ENCODE measurements around the gene FBXO33. TPM values are rescaled to one million over a fixed set of nuclear protein-coding genes. Genes with fewer than 3 reads are reported as not detected.
A peak's percentile ranks its signal among the peaks of the same experiment; 100 is the strongest.

Gene FBXO33
- total RNA-seq, 4 donors from 2014 or later: 12.9 to 18.4 (median 16.2) TPM

- DNase-seq (ENCODE audit: low spot score in 2 of 2): peak in 1 of 2 donors; percentile 15
- Histone ChIP-seq H3K27me3 (no peaks in the 10 kb centered on the region), H3K9me3 (no peaks in the 10 kb centered on the region), H3K27ac (peak overlapping the region; percentile 97 to 99 (median 98)), H3K4me3 (peak overlapping the region; percentile 88 to 98 (median 98)), H3K4me1 (peaks cover 0 to 51% (median 25%) of the 10 kb centered on the region in 4 donors), H3K36me3 (no peaks in the 10 kb centered on the region)
- TF ChIP-seq EP300 (IDR thresholded peaks at IDR 0.05) (peak in 1 of 2 donors; percentile 6), CTCF (IDR thresholded peaks at IDR 0.05) (peak in 2 of 5 experiments; percentile 33 to 35), POLR2A (IDR thresholded peaks at IDR 0.05) (peak in 1 of 2 donors; percentile 91)
- 1% methylated on average over 39 to 56 of the region's 81 CpGs for WGBS, 2 donors
Observed at GRCh38 chr14:39431416-39432178, 636 bp downstream of the FBXO33 start.

DNA sequence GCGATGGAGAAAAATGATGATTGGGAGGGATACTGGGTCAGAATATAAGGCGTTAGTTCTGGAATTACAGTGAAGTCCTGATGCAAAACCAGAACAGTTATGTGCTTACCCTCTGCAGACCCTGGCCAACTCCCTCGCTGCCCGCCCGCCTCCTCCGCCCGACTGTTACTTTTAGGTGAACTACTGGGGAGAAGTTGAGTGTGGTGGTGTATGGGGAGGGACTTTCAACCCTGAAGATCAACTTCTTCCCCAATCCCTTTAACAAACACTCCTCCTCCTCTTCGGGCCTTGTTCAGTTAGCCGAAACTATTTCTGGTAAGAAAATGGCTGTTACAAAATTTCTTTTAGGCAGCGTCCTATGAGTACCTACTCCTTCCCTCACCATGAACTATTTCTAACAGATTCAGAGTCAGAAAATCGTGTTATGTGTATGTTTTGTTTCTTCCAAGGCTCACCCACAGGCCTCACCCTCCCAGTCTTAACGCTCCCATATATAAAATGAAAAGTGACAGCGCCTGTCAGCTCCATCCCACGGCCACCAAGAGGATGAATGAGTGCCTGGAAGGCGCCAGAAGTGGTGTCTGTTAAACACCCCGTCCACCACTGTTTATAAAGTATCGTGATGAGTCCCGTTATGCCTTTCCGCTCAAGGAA is 1.3 kb downstream of the FBXO33 start:
- peak overlapping the region; percentile 97 to 99 (median 98) for H3K27ac ChIP-seq
- no peak for DNase-seq (ENCODE audit: low spot score in 2 of 2)
- no peaks in the 10 kb centered on the region for H3K9me3 ChIP-seq
- no peaks in the 10 kb centered on the region for H3K27me3 ChIP-seq
- peak overlapping the region; percentile 88 to 98 (median 98) for H3K4me3 ChIP-seq
- TF ChIP-seq CTCF (IDR thresholded peaks at IDR 0.05): no peak
- TF ChIP-seq POLR2A (IDR thresholded peaks at IDR 0.05): no peak
- TF ChIP-seq EP300 (IDR thresholded peaks at IDR 0.05): no peak
- no peaks in the 10 kb centered on the region for H3K36me3 ChIP-seq
- 2 to 6% methylated on average over 19 of the region's 19 CpGs for WGBS, 2 donors
- H3K4me1 ChIP-seq: peaks cover 0 to 58% (median 28%) of the 10 kb centered on the region in 4 donors

GRCh38 chr14:39428118-39428517 is 4.1 kb downstream of the FBXO33 start:
- TF ChIP-seq POLR2A (IDR thresholded peaks at IDR 0.05) (no peak), EP300 (IDR thresholded peaks at IDR 0.05) (no peak)
- WGBS, 2 donors: 88 to 93% methylated on average over 8 of the region's 8 CpGs
- H3K4me3 ChIP-seq: no peak overlapping the region
- H3K4me1 ChIP-seq: peaks cover 0 to 67% (median 25%) of the 10 kb centered on the region in 4 donors
- DNase-seq (ENCODE audit: low spot score in 2 of 2): no peak
- no peak overlapping the region for H3K27ac ChIP-seq
- H3K27me3 ChIP-seq: no peaks in the 10 kb centered on the region
- H3K9me3 ChIP-seq: no peaks in the 10 kb centered on the region
- H3K36me3 ChIP-seq: no peaks in the 10 kb centered on the region

GRCh38 chr14:39426605-39427004 is 5.6 kb downstream of the FBXO33 start:
- Histone ChIP-seq H3K27ac (peak overlapping the region in 1 of 4 donors; percentile 16), H3K4me1 (peaks cover 0 to 76% (median 25%) of the 10 kb centered on the region in 4 donors)
- 53 to 58% methylated on average over 7 of the region's 7 CpGs for WGBS, 2 donors

GRCh38 chr14:39425947-39426346 is 6.3 kb downstream of the FBXO33 start:
- no peaks in the 10 kb centered on the region for H3K9me3 ChIP-seq
- no peak for TF ChIP-seq EP300 (IDR thresholded peaks at IDR 0.05)
- TF ChIP-seq CTCF (IDR thresholded peaks at IDR 0.05): no peak
- TF ChIP-seq POLR2A (IDR thresholded peaks at IDR 0.05): no peak
- no peaks in the 10 kb centered on the region for H3K36me3 ChIP-seq
- 90 to 91% methylated on average over 3 of the region's 3 CpGs for WGBS, 2 donors
- H3K4me1 ChIP-seq: peaks cover 0 to 75% (median 25%) of the 10 kb centered on the region in 4 donors
- no peak for DNase-seq (ENCODE audit: low spot score in 2 of 2)
- H3K27me3 ChIP-seq: no peaks in the 10 kb centered on the region
- no peak overlapping the region for H3K4me3 ChIP-seq
- H3K27ac ChIP-seq: no peak overlapping the region

More at GRCh38 chr14:39426605-39427004, 5.6 kb downstream of the FBXO33 start:
- no peak for TF ChIP-seq EP300 (IDR thresholded peaks at IDR 0.05)
- TF ChIP-seq CTCF (IDR thresholded peaks at IDR 0.05): no peak
- no peak for TF ChIP-seq POLR2A (IDR thresholded peaks at IDR 0.05)
- no peaks in the 10 kb centered on the region for H3K27me3 ChIP-seq
- H3K9me3 ChIP-seq: no peaks in the 10 kb centered on the region
- no peak overlapping the region for H3K4me3 ChIP-seq
- no peak for DNase-seq (ENCODE audit: low spot score in 2 of 2)
- no peaks in the 10 kb centered on the region for H3K36me3 ChIP-seq
